ENCODE measurements around the gene TMEM179.
"Not testable (repeated sequence)": the region's sequence is repeated elsewhere in the genome, so short reads cannot be mapped to it uniquely, and the experiment has no call there.

The TMEM179 gene

GRCh38 chr14:104604458-104605449 is at the start of gene TMEM179:
TMEM179 (minus strand) TSS chr14:104604772; CDS start chr14:104604741, 31 bp downstream.
- Mint-ChIP-seq H3K9me3 (no peaks in the 10 kb centered on the region), H3K4me1 (peaks cover 18% of the 10 kb centered on the region), H3K4me3 (peak within 1 kb of the TSS; percentile 22 to 65), H3K27me3 (peaks cover 86% of the 10 kb centered on the region), H3K27ac (peak within 1 kb of the TSS in 1 of 2 donors; percentile 30)
- ATAC-seq (no peak), DNase-seq (no peak)

GRCh38 chr14:104654119-104654518 is 49.5 kb upstream of the TMEM179 start:
- no peak for ATAC-seq
- H3K9me3 Mint-ChIP-seq = no peaks in the 10 kb centered on the region
- peaks cover 39% of the 10 kb centered on the region for H3K4me1 Mint-ChIP-seq
- peaks cover 21% of the 10 kb centered on the region for H3K27me3 Mint-ChIP-seq
- no peak overlapping the region for H3K4me3 Mint-ChIP-seq
- peak overlapping the region in 1 of 2 donors; percentile 56 for H3K27ac Mint-ChIP-seq
- no peak for DNase-seq

GRCh38 chr14:104653130-104653920 is 48.8 kb upstream of the TMEM179 start:
- H3K4me1 Mint-ChIP-seq = peaks cover 32% of the 10 kb centered on the region
- not testable (repeated sequence) for H3K27ac Mint-ChIP-seq, ATAC-seq, H3K4me3 Mint-ChIP-seq, DNase-seq, H3K9me3 Mint-ChIP-seq
- peaks cover 23% of the 10 kb centered on the region for H3K27me3 Mint-ChIP-seq

DNA sequence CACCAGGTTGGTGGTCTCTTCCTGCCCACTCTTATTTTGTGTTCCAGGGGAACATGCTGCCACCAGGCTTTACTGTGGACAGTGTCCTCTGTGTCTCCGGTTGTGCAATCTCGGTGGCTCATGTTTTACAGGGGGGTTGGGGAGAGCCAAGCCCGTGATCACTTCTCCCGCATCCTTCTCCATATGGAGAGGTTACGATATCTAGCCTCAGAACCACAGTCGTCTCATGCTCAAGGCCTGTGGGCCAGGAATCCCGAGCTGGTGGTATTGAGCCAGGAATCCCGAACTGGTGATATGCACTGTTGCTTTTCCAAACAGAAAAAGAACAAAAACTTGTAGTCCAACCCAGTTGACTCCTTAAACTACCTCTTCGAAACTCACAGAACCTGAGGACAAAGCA is 47.8 kb upstream of the TMEM179 start:
- H3K4me1 Mint-ChIP-seq = peaks cover 22% of the 10 kb centered on the region
- H3K27me3 Mint-ChIP-seq = peaks cover 23% of the 10 kb centered on the region
- no peak overlapping the region for H3K4me3 Mint-ChIP-seq
- DNase-seq = no peak
- no peak for ATAC-seq
- no peak overlapping the region for H3K27ac Mint-ChIP-seq
- H3K9me3 Mint-ChIP-seq = no peaks in the 10 kb centered on the region

DNA sequence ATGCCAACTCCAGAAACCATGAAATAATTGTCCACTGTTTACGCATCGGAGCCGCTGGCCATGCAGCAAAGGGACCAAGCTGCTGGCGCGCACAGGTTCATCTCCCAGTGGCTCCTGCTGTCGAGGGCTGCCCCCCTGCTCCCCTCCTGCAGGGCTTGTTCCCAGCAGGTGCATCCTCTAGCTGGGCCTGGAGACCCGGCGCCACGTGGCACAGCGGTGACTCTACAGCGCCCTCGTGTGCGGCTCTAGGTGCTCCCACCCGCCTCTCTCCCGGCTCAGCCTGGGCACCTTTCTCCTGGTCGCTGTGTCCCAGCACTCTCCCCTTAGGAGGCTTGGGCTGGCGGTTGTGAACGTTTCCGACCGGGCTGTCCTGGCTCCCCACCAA is 47.3 kb upstream of the TMEM179 start:
- H3K27me3 Mint-ChIP-seq = peaks cover 23% of the 10 kb centered on the region
- H3K4me1 Mint-ChIP-seq = peaks cover 17% of the 10 kb centered on the region
- peak overlapping the region in 1 of 2 donors; percentile 15 for H3K4me3 Mint-ChIP-seq
- ATAC-seq (no peak), DNase-seq (no peak)
- no peaks in the 10 kb centered on the region for H3K9me3 Mint-ChIP-seq
- H3K27ac Mint-ChIP-seq = no peak overlapping the region

- H3K27ac Mint-ChIP-seq = no peak overlapping the region
- no peak overlapping the region for H3K4me3 Mint-ChIP-seq
- peaks cover 11% of the 10 kb centered on the region for H3K4me1 Mint-ChIP-seq
- ATAC-seq = peak; percentile 28
- H3K9me3 Mint-ChIP-seq = no peaks in the 10 kb centered on the region
- peaks cover 18% of the 10 kb centered on the region for H3K27me3 Mint-ChIP-seq
- DNase-seq = no peak
These were observed 46.7 kb upstream of the TMEM179 start for GRCh38 chr14:104650981-104651875.

DNA sequence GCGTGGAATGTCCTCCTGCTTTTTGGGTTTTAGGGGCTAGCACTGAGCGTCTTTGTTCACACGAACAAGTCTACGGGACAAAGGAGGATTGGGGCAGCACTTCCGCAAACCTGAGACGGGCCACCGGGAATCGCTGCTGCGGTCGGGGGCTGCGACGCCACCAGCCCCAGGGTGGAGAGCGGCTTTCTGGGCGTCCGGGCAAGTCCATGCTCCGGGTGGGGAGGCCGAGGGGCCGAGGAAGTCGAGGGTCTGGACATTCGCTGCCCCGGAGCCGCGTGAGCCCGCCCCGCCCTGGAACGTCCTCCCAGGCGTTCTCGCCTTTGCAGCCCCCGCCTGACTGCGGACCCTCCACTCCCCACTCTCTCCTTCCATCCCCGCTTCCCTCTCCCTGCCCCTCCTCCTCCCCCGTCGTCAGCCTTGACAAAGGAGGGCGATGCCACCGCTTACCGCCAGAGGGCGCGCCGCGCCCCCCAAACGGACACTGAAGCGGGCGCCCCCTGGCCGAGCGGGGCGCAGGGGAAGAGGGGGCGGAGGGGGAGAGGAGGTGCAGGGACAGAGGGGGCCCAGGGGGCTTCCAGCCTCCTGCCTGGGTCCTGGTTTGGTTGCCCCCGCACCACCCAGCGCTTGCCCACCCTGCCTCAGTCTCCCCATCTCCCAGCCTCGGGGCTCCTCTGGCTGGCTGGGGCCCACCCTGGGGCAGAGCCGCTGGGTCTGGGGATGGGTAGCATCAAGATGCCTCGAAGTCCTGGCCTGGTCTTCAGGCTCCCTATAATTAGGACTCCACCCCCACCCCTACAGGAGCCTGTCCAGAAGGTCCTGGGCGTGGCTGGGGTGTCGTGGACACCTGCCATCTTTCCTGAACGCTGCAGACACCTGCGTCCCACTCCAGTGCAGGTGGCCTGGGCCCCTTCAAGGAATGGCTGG is 45.7 kb upstream of the TMEM179 start:
- H3K27ac Mint-ChIP-seq = no peak overlapping the region
- peaks cover 12% of the 10 kb centered on the region for H3K27me3 Mint-ChIP-seq
- peaks cover 0 to under 1% of the 10 kb centered on the region in 2 donors for H3K9me3 Mint-ChIP-seq
- ATAC-seq (peak; percentile 86), DNase-seq (peak; percentile 69 to 76)
- peak overlapping the region; percentile 58 to 75 for H3K4me3 Mint-ChIP-seq
- peaks cover 4% of the 10 kb centered on the region for H3K4me1 Mint-ChIP-seq

- Mint-ChIP-seq H3K4me1 (peaks cover 4% of the 10 kb centered on the region), H3K4me3 (no peak overlapping the region), H3K27ac (no peak overlapping the region), H3K9me3 (peaks cover 7% of the 10 kb centered on the region in 2 donors), H3K27me3 (peaks cover 12% of the 10 kb centered on the region)
- ATAC-seq = no peak
- no peak for DNase-seq
These were observed 43.0 kb upstream of the TMEM179 start for GRCh38 chr14:104647467-104648043.

DNA sequence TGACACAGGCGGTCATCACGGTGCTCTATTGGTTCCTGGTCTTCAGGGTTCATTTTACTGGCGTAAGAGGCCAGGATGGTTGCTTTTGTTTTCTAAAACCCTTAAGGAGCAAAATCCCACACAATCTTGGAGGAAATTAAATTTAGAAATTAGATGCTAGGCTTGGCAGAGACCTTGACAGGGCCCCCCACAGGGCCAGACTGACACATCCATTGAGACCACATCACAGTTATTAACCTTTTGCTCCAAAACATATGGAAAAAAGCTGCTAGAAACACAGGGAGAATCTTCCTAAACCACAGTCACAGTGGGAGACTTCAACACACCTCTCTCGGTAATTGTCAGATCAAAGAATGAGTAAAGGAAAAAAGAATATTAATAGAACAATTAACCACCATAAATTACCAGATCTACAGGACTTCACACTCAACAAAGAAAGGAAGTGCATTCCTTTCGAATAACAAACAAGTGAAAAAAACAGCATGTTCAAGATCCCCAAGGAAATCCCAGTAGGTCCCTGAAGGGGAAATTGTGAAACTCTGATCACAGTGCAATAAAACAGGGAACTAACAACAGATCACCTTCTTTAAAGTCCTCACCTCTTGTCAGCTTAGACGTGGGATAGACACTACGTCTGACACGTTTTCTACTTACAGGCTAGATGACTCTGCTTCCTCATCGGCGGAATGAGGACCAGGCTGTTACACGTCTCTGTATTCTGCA is 40.2 kb upstream of the TMEM179 start:
- Mint-ChIP-seq H3K4me3 (no peak overlapping the region), H3K27ac (no peak overlapping the region), H3K4me1 (peaks cover 4% of the 10 kb centered on the region), H3K27me3 (peaks cover 14% of the 10 kb centered on the region), H3K9me3 (peaks cover 7% of the 10 kb centered on the region in 2 donors)
- DNase-seq (no peak), ATAC-seq (no peak)

- DNase-seq (no peak), ATAC-seq (no peak)
- Mint-ChIP-seq H3K4me1 (peaks cover 6% of the 10 kb centered on the region), H3K27me3 (peaks cover 14% of the 10 kb centered on the region), H3K9me3 (peaks cover 7% of the 10 kb centered on the region in 2 donors), H3K4me3 (no peak overlapping the region), H3K27ac (no peak overlapping the region)
These were observed 39.6 kb upstream of the TMEM179 start for GRCh38 chr14:104644091-104644635.

GRCh38 chr14:104643306-104643705 is 38.7 kb upstream of the TMEM179 start:
- peaks cover 20% of the 10 kb centered on the region for H3K27me3 Mint-ChIP-seq
- peaks cover 6% of the 10 kb centered on the region for H3K4me1 Mint-ChIP-seq
- peaks cover 7% of the 10 kb centered on the region in 2 donors for H3K9me3 Mint-ChIP-seq
- ATAC-seq = no peak
- H3K4me3 Mint-ChIP-seq = no peak overlapping the region
- DNase-seq = no peak
- no peak overlapping the region for H3K27ac Mint-ChIP-seq

- Mint-ChIP-seq H3K4me3 (no peak overlapping the region), H3K27me3 (peaks cover 24% of the 10 kb centered on the region), H3K27ac (no peak overlapping the region), H3K4me1 (peaks cover 6% of the 10 kb centered on the region), H3K9me3 (peaks cover 7% of the 10 kb centered on the region in 2 donors)
- DNase-seq = no peak
- ATAC-seq = no peak
These were observed 37.9 kb upstream of the TMEM179 start for GRCh38 chr14:104642540-104642868.
